SIG-M5 treated with dmso at 0.1 percent for 504 hours (cell line): ENCODE measurements around the gene UTS2.

ENCODE experiments used
- DNase-seq: peaks from one replicate; lab custom pipeline; 2025; ENCODE audit not compliant: unreplicated experiment; lab: John Stamatoyannopoulos, UW

The UTS2 gene, protein sequence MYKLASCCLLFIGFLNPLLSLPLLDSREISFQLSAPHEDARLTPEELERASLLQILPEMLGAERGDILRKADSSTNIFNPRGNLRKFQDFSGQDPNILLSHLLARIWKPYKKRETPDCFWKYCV

GRCh38 chr1:7852804-7853683, at the start of gene UTS2:
Gene UTS2, minus strand, starts transcription at chr1:7853065. Its CDS starts 62 bp downstream, at chr1:7853003.
- DNase-seq: no peak

DNA sequence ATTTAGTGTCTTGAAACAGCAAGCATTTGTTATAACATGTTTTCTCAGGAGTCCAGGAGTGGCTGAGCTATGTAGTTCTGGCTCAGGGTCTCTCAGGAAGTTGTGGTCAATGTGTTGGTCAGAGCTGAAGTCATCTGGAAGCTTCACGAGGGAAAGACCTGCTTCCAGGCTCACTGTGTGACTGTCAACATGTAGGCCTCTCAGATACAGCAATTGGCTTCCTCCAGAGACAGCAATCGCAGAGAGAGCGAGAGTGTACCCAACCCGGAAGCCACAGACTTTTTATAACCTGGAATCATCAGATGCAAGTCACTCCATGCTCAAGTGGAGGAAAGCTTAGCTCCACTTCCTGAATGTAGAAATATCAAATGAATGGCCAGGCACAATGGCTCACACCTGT, 46.9 kb upstream of the UTS2 start:
- no peak for DNase-seq

DNA sequence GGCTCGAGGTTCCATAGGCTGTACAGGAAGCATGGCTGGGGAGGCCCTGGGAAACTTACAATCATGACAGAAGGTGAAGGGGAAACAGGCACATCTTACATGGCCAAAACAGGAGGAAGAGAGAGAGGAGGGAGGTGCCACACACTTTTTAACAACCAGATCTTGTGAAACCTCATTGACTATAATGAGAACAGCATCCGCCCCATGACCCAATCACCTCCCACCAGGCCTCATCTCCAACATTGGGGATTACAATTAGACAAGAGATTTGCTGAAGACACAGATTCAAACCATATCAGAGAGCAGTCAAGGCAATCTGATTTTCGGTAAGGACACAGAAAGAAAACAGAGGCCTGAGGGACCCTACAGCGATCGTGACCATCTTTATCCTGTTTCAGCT, 46.1 kb upstream of the UTS2 start:
- no peak for DNase-seq

- DNase-seq: no peak
Observed at GRCh38 chr1:7896994-7897393, 44.1 kb upstream of the UTS2 start.

DNA sequence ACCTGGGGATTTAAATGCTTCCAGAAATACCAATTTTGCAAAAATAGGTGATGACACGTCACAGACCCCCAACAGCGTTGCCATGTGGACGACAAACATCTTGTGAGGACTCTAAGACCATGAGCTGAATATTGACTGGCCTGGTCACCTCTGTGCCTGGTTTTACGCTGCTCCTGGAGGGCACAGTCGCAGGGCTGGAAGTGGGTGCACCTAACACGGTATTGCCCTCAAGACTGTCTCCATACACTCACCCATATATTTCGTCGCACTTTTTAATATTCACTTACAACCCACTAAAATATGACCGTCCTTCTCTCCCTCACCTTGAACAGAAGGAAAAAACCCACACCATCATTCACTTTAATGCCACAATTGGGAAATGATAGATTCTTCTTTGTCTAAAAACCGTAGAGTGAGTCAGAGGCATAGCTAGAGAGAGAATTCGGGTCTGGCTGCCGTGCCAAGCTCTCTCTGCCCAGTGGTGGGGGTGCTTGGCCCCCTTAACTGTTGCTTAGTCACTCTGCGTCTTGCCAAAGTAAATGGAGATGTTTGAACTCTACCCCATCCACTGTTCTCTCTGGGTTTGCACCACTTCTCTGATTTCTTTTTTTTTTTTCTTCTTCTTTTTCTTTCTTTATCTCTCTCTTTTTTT, 40.8 kb upstream of the UTS2 start:
- DNase-seq: no peak

- no peak for DNase-seq
Observed at GRCh38 chr1:7891804-7892203, 38.9 kb upstream of the UTS2 start.

GRCh38 chr1:7890853-7891252, 38.0 kb upstream of the UTS2 start:
- no peak for DNase-seq

- DNase-seq: no peak
Observed at GRCh38 chr1:7888248-7889081, 35.6 kb upstream of the UTS2 start.

GRCh38 chr1:7886405-7886745, 33.5 kb upstream of the UTS2 start:
- DNase-seq: peak; percentile 71

DNA sequence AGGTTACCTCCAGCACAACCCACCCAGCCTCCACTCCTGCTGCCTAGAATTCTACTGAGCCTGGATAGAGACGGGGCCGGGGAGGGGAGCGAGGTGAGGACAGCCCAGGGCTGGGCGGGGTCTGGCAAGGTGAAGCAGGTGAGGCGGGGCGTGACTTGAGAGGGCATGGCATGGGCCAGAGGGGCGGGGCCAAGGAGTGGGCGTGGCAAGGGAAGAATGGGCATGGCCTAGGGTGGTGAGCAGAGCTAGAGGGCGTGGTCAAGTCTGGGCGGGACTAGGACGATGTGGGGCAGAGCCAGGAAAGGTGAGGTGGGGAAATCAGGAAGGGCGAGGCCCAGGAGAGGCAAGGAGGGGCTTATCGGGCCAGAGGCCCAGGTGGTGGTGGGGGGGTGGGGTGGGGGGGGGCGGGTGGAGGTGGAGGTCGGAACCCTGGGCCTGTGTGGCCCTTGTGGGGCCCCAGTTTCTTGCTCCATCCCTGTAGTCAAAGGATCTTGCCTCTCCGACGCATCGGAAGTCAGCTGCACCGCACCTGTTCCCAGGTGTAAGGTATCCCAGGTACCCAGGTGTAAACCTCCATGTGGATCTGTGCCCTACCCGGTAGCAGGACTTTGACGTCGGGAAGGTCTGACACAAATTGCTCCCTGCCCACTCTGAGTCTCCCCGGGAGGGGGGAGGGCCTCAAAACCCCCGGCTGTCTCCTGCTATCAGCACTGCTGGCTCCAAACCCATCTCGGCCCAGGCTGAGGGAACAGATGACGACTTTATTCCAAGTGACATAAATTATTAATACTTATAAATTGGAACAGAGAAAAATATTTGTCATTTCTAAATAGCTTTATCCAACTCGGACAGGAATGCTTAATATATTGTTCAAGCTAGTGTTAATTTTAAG, 32.9 kb upstream of the UTS2 start:
- no peak for DNase-seq

DNA sequence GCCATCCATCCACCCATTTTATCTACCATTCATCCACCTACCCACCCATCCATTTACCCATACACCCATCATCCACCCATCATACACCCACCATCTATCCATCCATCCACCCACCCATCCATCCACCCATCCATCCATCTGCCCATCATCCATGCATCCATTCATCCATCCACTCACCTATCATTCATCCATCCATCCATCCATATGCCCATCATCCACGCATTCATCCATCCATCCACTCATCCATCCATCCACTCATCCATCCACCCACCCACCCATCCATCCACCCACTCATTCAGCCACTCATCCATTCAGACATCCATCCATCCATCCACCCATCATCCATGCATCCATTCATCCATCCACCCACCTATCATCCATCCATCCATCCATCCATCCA, 31.9 kb upstream of the UTS2 start:
- DNase-seq: no peak

DNA sequence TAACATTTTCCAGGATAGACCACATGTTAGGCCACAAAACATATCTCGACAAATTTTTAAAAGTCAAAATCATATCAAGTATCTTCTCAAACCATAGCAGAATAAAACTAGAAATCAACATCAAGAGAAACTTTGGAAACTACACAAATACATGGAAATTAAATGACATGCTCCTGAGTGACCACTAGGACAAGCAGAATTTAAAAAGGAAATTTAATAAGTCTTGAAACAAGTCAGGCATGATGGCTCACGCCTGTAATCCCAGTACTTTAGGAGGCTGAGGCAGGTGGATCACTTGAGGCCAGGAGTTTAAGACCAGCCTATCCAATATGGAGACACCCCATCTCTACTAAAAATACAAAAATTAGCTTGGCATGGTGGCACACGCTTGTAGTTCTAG, 26.4 kb upstream of the UTS2 start:
- DNase-seq: no peak

DNA sequence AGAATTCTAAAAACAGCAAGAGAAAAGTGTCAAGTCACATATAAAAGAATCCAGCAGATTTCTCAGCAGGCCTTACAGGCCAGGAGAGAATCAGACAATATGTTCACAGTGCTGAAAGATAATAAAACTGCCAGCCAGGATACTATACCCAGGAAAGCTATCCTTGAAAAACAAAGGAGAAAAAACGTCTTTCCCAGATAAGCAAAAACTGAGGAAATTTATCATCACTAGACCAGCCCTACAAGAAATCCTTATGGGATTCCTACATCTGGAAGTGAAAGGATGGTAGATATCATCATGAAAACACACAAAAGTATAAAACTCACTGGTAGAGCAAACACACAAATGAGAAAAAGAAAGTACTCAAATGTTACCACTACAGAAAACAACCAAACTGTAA, 25.2 kb upstream of the UTS2 start:
- no peak for DNase-seq

DNA sequence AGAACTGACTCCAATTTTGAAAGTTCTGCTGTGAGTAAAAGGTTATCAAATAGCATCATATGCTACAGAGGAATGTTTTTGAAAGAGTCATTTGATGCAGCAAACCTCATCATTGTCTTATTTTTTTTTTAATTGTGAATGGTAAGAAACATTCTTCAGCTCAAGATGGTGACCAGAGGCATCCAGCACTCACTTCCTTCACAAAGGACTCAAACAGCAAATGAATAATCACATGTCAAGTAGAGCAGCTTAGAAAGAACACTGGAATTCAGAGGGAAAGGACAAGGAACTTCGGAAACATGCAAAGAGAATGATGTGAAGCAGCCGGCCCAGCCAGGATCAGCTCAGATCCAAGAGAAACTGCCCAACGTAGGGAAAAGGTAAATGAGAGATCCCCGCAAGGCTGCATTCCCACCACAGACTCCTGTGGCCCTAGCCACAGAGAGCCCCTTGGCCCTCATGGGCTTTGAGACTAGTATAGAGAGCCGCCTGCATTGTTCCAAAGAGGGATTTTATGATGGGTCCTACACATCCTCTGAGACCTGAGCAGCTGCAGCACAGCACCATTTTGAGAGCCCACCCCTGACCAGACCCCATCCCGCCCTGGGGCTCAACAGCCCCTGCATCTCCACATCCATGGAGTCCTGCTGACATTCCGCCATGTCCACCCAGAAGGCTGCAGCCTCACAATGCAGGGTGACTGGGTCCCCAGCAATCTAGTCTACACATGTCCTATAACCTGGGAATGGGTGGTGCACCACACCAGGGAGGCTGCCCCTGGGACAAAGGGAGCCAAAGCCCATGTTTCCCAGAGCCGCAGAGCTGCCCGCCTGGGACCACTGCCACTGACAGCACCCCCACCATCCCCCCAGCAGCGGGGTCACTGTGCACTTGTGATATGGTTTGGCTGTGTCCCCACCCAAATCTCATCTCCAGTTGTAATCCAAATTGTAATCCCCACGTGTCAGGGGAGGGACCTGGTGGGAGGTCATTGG, 21.2 kb upstream of the UTS2 start:
- no peak for DNase-seq

DNA sequence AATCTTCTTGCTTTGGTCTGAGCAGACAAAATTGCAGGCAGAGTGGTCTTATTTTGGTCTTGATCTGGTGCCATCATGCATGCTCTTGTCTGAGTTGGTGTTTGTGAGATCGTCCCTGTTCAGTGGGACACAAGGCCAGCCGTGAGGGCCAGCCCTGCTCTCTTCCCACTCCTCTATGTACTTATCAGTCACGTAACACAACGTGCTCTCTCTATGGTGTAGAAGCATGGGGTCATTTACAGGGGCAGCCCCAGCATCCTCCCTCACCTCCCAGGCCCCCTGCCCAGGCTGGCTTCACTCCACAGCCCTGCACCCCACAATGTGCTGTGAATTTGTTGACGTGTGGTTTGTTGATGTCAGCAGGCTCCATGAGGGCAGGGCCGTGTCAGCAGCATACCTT, 18.3 kb upstream of the UTS2 start:
- no peak for DNase-seq

DNA sequence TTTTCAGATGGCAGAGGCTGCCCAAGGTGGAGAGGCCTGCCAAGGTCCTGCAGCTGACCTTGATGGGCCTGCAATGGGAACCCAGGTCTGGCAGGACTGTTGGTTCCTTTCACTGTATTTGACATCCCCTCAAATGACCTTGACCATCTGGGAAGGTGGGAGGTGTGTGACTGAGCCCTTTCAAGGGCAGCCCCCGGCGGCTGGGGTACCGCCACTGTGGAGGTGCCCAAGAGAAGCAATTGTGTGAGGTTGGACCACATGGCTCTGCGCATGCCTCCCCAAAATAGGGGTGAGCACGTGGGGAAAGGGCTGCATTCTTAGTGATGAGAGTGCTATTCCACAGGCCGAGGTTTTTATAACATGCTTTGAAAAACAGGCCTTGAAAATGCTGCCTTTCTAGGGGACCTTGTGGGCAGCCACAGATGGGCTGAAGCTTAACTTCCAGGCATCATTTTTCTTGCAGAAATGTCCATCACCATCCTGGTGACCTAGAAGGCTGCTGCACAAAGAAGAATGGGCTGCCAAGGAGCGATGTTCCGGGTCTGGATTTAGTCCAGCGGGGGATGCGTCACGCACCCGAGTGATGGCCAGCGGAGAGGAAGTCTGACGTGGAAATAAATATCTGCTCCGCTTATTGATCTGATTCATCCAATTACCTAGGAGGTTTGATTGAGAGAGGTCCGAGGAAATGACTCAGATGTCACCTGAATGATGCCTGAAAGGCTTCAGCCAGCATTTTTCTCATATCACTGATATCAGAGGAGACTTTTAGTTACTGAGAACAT, 16.5 kb upstream of the UTS2 start:
- no peak for DNase-seq

DNA sequence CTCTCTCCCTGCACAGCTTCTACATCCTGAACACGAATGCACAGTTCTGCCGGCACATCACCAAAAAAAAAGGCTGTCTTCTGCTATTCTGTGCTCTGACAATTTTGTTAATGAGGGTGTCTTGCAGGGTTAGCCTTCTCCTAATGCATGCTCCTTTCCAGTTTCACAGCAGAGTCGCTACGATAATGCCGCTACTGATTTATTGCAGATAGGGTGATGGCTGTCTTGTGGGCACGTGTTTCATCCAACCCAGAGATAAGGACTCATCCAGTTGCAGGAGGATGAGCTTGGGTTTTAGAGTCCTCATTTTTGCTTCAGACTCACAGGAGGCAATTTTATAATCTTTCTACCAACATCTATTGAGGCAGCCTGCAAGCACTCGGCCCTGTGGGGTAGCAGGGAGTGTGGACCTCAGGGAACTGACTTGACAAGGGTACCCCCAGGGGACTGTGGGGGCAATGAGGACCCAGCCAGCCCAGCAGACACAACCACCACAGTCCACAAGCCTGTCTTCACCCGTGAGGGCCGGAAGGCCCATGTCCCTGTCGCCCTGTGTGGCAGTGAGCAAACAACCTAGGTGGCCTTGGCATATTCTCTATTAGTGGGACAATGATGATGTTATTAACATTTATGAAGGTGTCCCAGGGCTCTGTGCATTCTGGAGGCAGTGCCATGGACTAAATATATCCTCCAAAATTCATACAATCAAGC, 15.4 kb upstream of the UTS2 start:
- DNase-seq: no peak

DNA sequence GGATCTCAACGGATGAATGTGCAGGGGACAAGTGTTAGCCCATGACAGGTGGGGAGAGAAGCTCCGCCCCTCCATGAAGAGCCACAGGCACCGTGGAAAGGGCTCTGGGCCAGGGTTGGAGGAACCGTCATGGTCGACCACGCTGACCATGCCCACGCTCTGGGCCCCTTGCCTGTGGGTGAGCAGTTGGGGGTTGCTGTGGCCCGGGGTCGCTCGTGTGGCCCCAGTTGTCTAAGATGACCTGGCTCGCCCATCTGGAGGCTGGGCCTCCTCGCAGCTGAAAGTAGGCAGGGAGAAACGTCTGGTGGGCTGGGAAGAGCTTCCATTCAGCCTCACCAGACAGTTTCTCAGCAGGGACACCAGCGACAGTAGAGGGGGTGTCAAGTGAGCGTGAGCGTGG, 13.1 kb upstream of the UTS2 start:
- no peak for DNase-seq
